Motor neuron (in vitro differentiated cells): ENCODE results near the gene RERE. TPM values are rescaled to one million over a fixed set of nuclear protein-coding genes. Genes with fewer than 3 reads are reported as not detected.
"Not testable (repeated sequence)": the region's sequence is repeated elsewhere in the genome, so short reads cannot be mapped to it uniquely, and the experiment has no call there.

Experiments
- ATAC-seq, 8 experiments: fragments of 200-7000 bp; cut with Tn5 transposase; replicated peaks in 6 of 8; 2 replicates each; pipeline ENCODE4 v1.8.0; 2021; ENCODE audit warnings: mild to moderate bottlenecking in 8 of 8, moderate library complexity in 8 of 8
- H3K27ac ChIP-seq, 2 donors: fragments of 250-450 bp; sonication (Bioruptor Pico); 2 replicates each; pipeline ENCODE4 v1.9.0; 2021; ENCODE audit warnings: antibody characterized with exemption in 2 of 2, mild to moderate bottlenecking in 2 of 2, moderate library complexity in 1 of 2
- H3K4me1 ChIP-seq, 2 donors: fragments of 250-450 bp; sonication (Bioruptor Pico); replicated peaks in 1 of 2; 2 replicates each; pipeline ENCODE4 v1.6.1; 2021; ENCODE audit warnings: antibody characterized with exemption in 2 of 2, mild to moderate bottlenecking in 2 of 2, moderate library complexity in 1 of 2
- H3K4me3 ChIP-seq, 5 donors: fragments of 250-450 bp; sonication (Bioruptor Pico); 2 replicates each; pipeline ENCODE4 v1.9.0; 2021; ENCODE audit warnings: antibody characterized with exemption in 5 of 5, mild to moderate bottlenecking in 5 of 5, moderate library complexity in 4 of 5
- WGBS, 10 experiments: fragments of 450-650 bp; shearing (Covaris generic); methylation state at CpG; one replicate each; pipeline ENCODE4 v1.0.0; 2022; 5-methylcytosine and 5-hydroxymethylcytosine counted together
- in situ Hi-C, 9 experiments: fragments of 400-800 bp; cut with MboI; loops; one replicate each; pipeline ENCODE4 v1.15.0; 2021; ENCODE audit warnings: low sequenced_read_pairs in 9 of 9, low pct_unique_long_range_greater_than_20kb in 2 of 9; ENCODE audit not compliant: unreplicated experiment in 9 of 9
- total RNA-seq, 8 experiments: library from RNA; unstranded; fragments of 300-600 nt; gene quantifications; 2 replicates each; pipeline versions ENCODE4 v1.2.3 to v1.2.4, GENCODE V29; 2022

RERE gene
- total RNA-seq, 8 experiments from 2014 or later = 17.8 to 576 (median 111) TPM

- peaks cover 39 to 66% of the 10 kb centered on the region in 2 donors for H3K4me1 ChIP-seq
- peak overlapping the region in 1 of 2 donors; percentile 12 for H3K27ac ChIP-seq
- 8 to 100% (median 25%) methylated on average over 2 to 4 of the region's 4 CpGs; no CpG with 5 or more reads in 2 of the 10 experiments for WGBS, 10 experiments
- no peak overlapping the region for H3K4me3 ChIP-seq
- in situ Hi-C loops = no loop called here
- peak in 5 of 8 experiments; percentile 29 to 64 (median 32) for ATAC-seq
Measured at GRCh38 chr1:8460132-8460544, 357.3 kb downstream of the RERE start.

- H3K27ac ChIP-seq = no peak overlapping the region
- peaks cover 25 to 51% of the 10 kb centered on the region in 2 donors for H3K4me1 ChIP-seq
- ATAC-seq = no peak
- in situ Hi-C loops = no loop called here
- no peak overlapping the region for H3K4me3 ChIP-seq
- 70 to 100% (median 89%) methylated on average over 1 to 3 of the region's 3 CpGs for WGBS, 10 experiments
Measured at GRCh38 chr1:8458607-8459006, 358.8 kb downstream of the RERE start.

GRCh38 chr1:8457760-8458381 is 359.6 kb downstream of the RERE start:
- Histone ChIP-seq H3K4me1 (peaks cover 18 to 44% of the 10 kb centered on the region in 2 donors), H3K4me3 (no peak overlapping the region), H3K27ac (no peak overlapping the region)
- in situ Hi-C loops = no loop called here
- 90 to 100% (median 95%) methylated on average over 1 to 7 of the region's 7 CpGs for WGBS, 10 experiments
- ATAC-seq = no peak

DNA sequence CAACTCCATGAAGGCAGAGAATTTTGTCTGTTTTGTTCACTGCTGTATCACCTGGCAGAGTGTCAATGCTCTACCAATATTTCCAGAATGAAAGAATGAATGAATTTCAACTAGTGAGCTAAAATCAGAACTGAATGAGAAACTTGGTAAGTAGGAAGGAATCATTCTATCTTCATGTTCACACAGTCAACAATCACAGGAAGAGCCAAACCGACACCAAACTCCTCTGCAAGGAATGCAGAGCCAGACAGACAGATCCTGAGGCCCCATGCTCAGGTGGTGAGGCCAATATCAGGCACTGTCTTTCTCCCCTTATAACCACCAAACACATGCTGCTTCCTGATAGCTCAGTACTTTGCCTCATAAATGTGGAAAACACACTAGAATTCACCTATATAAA is 360.4 kb downstream of the RERE start:
- no peak for ATAC-seq
- H3K27ac ChIP-seq = no peak overlapping the region
- peaks cover 17 to 41% of the 10 kb centered on the region in 2 donors for H3K4me1 ChIP-seq
- in situ Hi-C loops = no loop called here
- no peak overlapping the region for H3K4me3 ChIP-seq
- WGBS, 10 experiments = 60 to 100% (median 88%) methylated on average over 1 of the region's 1 CpG; no CpG with 5 or more reads in 4 of the 10 experiments

GRCh38 chr1:8456308-8456912 is 361.0 kb downstream of the RERE start:
- in situ Hi-C loops = no loop called here
- no peak overlapping the region for H3K4me3 ChIP-seq
- H3K4me1 ChIP-seq = peaks cover 17 to 40% of the 10 kb centered on the region in 2 donors
- ATAC-seq = peak in 6 of 8 experiments; percentile 24 to 90 (median 47)
- WGBS, 10 experiments = 19 to 91% (median 77%) methylated on average over 1 to 4 of the region's 4 CpGs; no CpG with 5 or more reads in 1 of the 10 experiments
- no peak overlapping the region for H3K27ac ChIP-seq

DNA sequence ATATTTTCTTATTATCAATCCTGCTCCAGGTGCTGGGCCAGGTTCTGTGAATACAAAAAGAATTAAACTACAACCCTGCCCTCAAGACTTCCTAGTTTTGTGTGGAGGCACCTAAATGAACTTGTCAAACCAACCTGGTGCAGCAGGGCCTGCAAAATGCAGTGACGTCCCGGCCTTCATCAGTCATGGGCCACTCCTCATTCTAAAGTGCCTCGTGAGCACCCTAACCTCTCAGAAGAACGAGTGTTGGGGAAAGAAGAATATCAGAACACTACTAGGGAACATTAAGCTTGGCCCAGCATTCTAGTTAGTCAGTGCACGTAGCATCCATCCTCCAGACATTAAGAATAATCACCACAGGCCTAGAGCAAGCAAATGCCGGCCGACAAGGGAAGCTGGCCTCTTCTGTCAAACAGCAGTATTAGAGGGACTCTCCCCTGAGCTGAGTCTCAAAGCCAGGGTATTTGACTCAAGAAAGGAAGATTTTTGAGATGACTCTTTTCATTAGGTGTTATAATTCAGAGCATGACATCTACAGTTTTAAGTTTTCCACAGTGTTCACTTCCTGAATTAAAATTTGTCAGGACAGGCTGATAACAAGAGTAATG is 361.6 kb downstream of the RERE start:
- peaks cover 11 to 34% of the 10 kb centered on the region in 2 donors for H3K4me1 ChIP-seq
- 33 to 89% (median 87%) methylated on average over 2 to 7 of the region's 7 CpGs; no CpG with 5 or more reads in 3 of the 10 experiments for WGBS, 10 experiments
- no peak overlapping the region for H3K27ac ChIP-seq
- in situ Hi-C loops = no loop called here
- ATAC-seq = peak in 6 of 8 experiments; percentile 28 to 68 (median 50)
- H3K4me3 ChIP-seq = no peak overlapping the region

DNA sequence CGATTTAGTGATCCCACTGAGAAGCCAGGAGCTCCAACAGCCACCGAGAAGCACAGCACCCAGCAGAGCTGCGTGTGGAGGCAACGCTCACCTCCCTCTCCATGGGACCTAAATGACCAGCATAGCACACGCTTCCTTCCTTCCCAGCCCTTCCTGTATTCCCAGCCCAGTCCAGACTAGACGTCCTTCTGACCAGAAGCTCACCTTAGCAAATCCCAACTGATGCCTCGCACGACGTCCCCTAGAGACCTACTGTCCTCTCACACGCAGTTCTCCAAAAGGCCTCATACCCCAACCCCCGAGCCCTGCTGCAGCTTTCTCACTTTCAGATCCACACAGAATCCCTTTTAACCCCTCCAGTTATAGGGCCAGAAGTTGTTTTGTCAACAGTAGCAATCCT is 367.1 kb downstream of the RERE start:
- no peak overlapping the region for H3K4me3 ChIP-seq
- peaks cover 9 to 13% of the 10 kb centered on the region in 2 donors for H3K4me1 ChIP-seq
- in situ Hi-C loops = no loop called here
- 80 to 100% (median 92%) methylated on average over 1 to 11 of the region's 11 CpGs; no CpG with 5 or more reads in 2 of the 10 experiments for WGBS, 10 experiments
- H3K27ac ChIP-seq = no peak overlapping the region
- no peak for ATAC-seq

- H3K4me1 ChIP-seq = peaks cover 7 to 13% of the 10 kb centered on the region in 2 donors
- peak in 7 of 8 experiments; percentile 65 to 82 (median 70) for ATAC-seq
- H3K4me3 ChIP-seq = no peak overlapping the region
- no peak overlapping the region for H3K27ac ChIP-seq
- WGBS, 10 experiments = 30 to 80% (median 40%) methylated on average over 1 to 12 of the region's 12 CpGs
- in situ Hi-C loops = no loop called here
Measured at GRCh38 chr1:8448911-8449661, 368.4 kb downstream of the RERE start.

- peaks cover 7 to 17% of the 10 kb centered on the region in 2 donors for H3K4me1 ChIP-seq
- WGBS, 10 experiments = 35 to 100% (median 82%) methylated on average over 1 to 11 of the region's 11 CpGs; no CpG with 5 or more reads in 1 of the 10 experiments
- ATAC-seq = peak in 1 of 8 experiments; percentile 7
- H3K27ac ChIP-seq, H3K4me3 ChIP-seq, in situ Hi-C loops: not testable (repeated sequence)
Measured at GRCh38 chr1:8448505-8448904, 368.9 kb downstream of the RERE start.

GRCh38 chr1:8447616-8448150 is 369.8 kb downstream of the RERE start:
- in situ Hi-C loops = no loop called here
- 40 to 100% (median 96%) methylated on average over 1 to 9 of the region's 9 CpGs; no CpG with 5 or more reads in 3 of the 10 experiments for whole genome bisulfite sequencing, 10 experiments
- ATAC-seq = no peak

GRCh38 chr1:8446119-8446518 is 371.3 kb downstream of the RERE start:
- H3K27ac ChIP-seq, H3K4me3 ChIP-seq, in situ Hi-C loops, ATAC-seq: not testable (repeated sequence)
- WGBS, 10 experiments = 80 to 100% (median 92%) methylated on average over 1 to 5 of the region's 5 CpGs
- peaks cover 7 to 17% of the 10 kb centered on the region in 2 donors for H3K4me1 ChIP-seq

More at GRCh38 chr1:8447616-8448150, 369.8 kb downstream of the RERE start:
- H3K27ac ChIP-seq = no peak overlapping the region
- no peak overlapping the region for H3K4me3 ChIP-seq
- H3K4me1 ChIP-seq = peaks cover 7 to 17% of the 10 kb centered on the region in 2 donors

DNA sequence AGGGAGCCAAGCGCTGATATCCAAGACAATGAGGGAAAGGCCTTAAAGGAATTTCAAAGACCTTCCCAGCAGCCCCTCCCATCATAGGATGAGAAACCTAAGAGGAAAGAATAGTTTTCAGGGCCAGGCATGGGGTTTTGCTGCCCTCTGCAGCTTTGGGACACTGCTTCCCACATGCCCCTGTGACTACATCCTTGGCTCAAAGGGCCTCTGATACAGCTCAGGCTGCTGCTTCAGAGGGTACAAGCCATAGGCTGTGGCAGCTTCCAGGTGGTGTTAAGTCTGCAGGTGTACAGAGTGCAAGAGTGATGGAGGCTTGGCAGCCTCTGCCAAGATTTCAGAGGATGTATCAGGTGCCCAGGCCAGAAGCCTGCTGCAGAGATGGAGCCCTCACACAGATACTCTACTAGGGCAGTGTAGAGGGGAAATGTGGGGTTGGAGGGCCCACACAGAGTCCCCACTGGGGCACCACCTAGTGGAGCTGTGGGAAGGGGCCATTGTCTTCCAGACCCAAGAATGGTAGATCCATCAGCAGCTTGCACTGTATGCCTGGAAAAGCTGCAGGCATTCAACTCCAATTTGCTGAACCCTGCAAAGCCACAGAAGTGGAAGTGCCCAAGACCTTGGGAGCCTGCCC is 373.8 kb downstream of the RERE start:
- ATAC-seq = peak in 6 of 8 experiments; percentile 12 to 45 (median 37)
- WGBS, 10 experiments = 0 to 100% (median 40%) methylated on average over 1 of the region's 1 CpG; no CpG with 5 or more reads in 3 of the 10 experiments
- H3K4me1 ChIP-seq = peaks cover 17 to 26% of the 10 kb centered on the region in 2 donors
- H3K27ac ChIP-seq = no peak overlapping the region
- in situ Hi-C loops = no loop called here
- H3K4me3 ChIP-seq = no peak overlapping the region
